ENCODE data around the gene MIPOL1. TPM values are rescaled to one million over a fixed set of nuclear protein-coding genes. Genes with fewer than 3 reads are reported as not detected.

MIPOL1 gene
- total and polyA plus RNA-seq, 2 experiments from 2014 or later, result 16.6 to 24.8 TPM

GRCh38 chr14:37340353-37340752 lies 142.6 kb downstream of the MIPOL1 start:
- H3K4me1 Mint-ChIP-seq, result no peaks in the 10 kb centered on the region
- H4K20me1 ChIP-seq (replicated peaks; ENCODE audit: insufficient read depth), result no peaks in the 10 kb centered on the region

More at GRCh38 chr14:37340353-37340752, 142.6 kb downstream of the MIPOL1 start:
- H3K27me3 ChIP-seq (ENCODE audit: insufficient read depth), result no peaks in the 10 kb centered on the region
- DNase-seq (ENCODE audit: low spot score) (peak; percentile 20), ATAC-seq (peak; percentile 51)
- Mint-ChIP-seq H3K4me3 (no peak overlapping the region), H3K9me3 (no peaks in the 10 kb centered on the region), H3K27me3 (ENCODE audit: insufficient read depth, low read depth, poor library complexity) (peaks cover 2% of the 10 kb centered on the region), H3K36me3 (ENCODE audit: low read depth) (no peaks in the 10 kb centered on the region; the same call in 2 of the 3 replicates), H3K27ac (no peak overlapping the region)
- no peaks in the 10 kb centered on the region for H3K79me2 ChIP-seq (replicated peaks; ENCODE audit: insufficient read depth)
- no peaks in the 10 kb centered on the region for H3F3A ChIP-seq (replicated peaks; ENCODE audit: low read depth)
- no peak overlapping the region for H3K27ac ChIP-seq (ENCODE audit: low read depth)
- TF ChIP-seq POLR2AphosphoS5 (IDR thresholded peaks at IDR 0.05; ENCODE audit: low read depth) (no peak), CREB1 (CRISPR knock-in tag; IDR thresholded peaks at IDR 0.05; ENCODE audit: low read depth) (no peak), REST (IDR thresholded peaks at IDR 0.05; ENCODE audit: unreplicated experiment) (no peak), ZNF462 (CRISPR knock-in tag; IDR thresholded peaks at IDR 0.05) (no peak), CTCF (conservative IDR thresholded peaks at IDR 0.05; ENCODE audit: low read depth in 2 of 2) (peak; percentile 31 to 38), EZH2 (IDR thresholded peaks at IDR 0.05; ENCODE audit: low read depth, unreplicated experiment) (no peak)
- no peak overlapping the region for H3K4me2 ChIP-seq
- no peak overlapping the region for H2AFZ ChIP-seq
- no peaks in the 10 kb centered on the region for H3K36me3 ChIP-seq (ENCODE audit: insufficient read depth)
- H3K4me1 ChIP-seq (ENCODE audit: insufficient read depth), result no peaks in the 10 kb centered on the region
- H3K4me3 ChIP-seq, result no peak overlapping the region
- H3K9me2 ChIP-seq (ENCODE audit: insufficient read depth), result no peaks in the 10 kb centered on the region

Data from GM23338 (cell line).